Kidney glomerular epithelial cell (primary cell): ENCODE results near the gene SAG.
A peak's percentile ranks its signal among the peaks of the same experiment; 100 is the strongest.

ENCODE experiments used
- DNase-seq: peaks from one replicate; lab custom pipeline; 2025; lab: John Stamatoyannopoulos, UW

The SAG gene

GRCh38 chr2:233307565-233307964, at the start of gene SAG:
Gene SAG, plus strand, starts transcription at chr2:233307816. Its CDS starts 1,374 bp downstream, at chr2:233309190.
- DNase-seq: no peak

- no peak for DNase-seq
These were observed 49.4 kb upstream of the SAG start for GRCh38 chr2:233258211-233258610.

- DNase-seq: no peak
These were observed 47.9 kb upstream of the SAG start for GRCh38 chr2:233259730-233260129.

GRCh38 chr2:233260661-233261060, 47.0 kb upstream of the SAG start:
- no peak for DNase-seq

GRCh38 chr2:233261819-233262555, 45.6 kb upstream of the SAG start:
- no peak for DNase-seq

- DNase-seq: no peak
These were observed 45.1 kb upstream of the SAG start for GRCh38 chr2:233262562-233262961.

GRCh38 chr2:233263045-233263570, 44.5 kb upstream of the SAG start:
- no peak for DNase-seq

- no peak for DNase-seq
These were observed 42.9 kb upstream of the SAG start for GRCh38 chr2:233264667-233265066.

GRCh38 chr2:233265899-233266431, 41.7 kb upstream of the SAG start:
- peak; percentile 39 for DNase-seq

- DNase-seq: no peak
These were observed 41.1 kb upstream of the SAG start for GRCh38 chr2:233266481-233266880.

GRCh38 chr2:233267516-233268245, 39.9 kb upstream of the SAG start:
- DNase-seq: no peak

- no peak for DNase-seq
These were observed 37.2 kb upstream of the SAG start for GRCh38 chr2:233270366-233270765.

GRCh38 chr2:233270951-233271350, 36.7 kb upstream of the SAG start:
- no peak for DNase-seq

- DNase-seq: no peak
These were observed 35.9 kb upstream of the SAG start for GRCh38 chr2:233271693-233272092.

- DNase-seq: no peak
These were observed 34.5 kb upstream of the SAG start for GRCh38 chr2:233273120-233273519.

GRCh38 chr2:233275223-233275622, 32.4 kb upstream of the SAG start:
- no peak for DNase-seq

GRCh38 chr2:233278921-233279320, 28.7 kb upstream of the SAG start:
- no peak for DNase-seq

- no peak for DNase-seq
These were observed 27.4 kb upstream of the SAG start for GRCh38 chr2:233280114-233280693.

GRCh38 chr2:233281553-233281952, 26.1 kb upstream of the SAG start:
- no peak for DNase-seq

GRCh38 chr2:233281992-233282603, 25.5 kb upstream of the SAG start:
- no peak for DNase-seq

- peak; percentile 76 for DNase-seq
These were observed 21.7 kb upstream of the SAG start for GRCh38 chr2:233285921-233286320.

GRCh38 chr2:233287871-233288270, 19.7 kb upstream of the SAG start:
- no peak for DNase-seq
